Measurements from ENCODE around the gene IYD. TPM values are rescaled to one million over a fixed set of nuclear protein-coding genes. Genes with fewer than 3 reads are reported as not detected.
"Not testable (repeated sequence)": the region's sequence is repeated elsewhere in the genome, so short reads cannot be mapped to it uniquely, and the experiment has no call there.

The IYD gene
- total and polyA plus RNA-seq, 11 donors: 0.12 TPM; not detected in 10

GRCh38 chr6:150373260-150373701 lies 4.5 kb downstream of the IYD start:
- Histone ChIP-seq H3K4me3 (no peak overlapping the region), H3K27ac (no peak overlapping the region), H3K36me3 (no peaks in the 10 kb centered on the region), H3K4me1 (peaks cover 0 to 13% (median 2%) of the 10 kb centered on the region in 12 donors), H3K9me3 (no peaks in the 10 kb centered on the region), H3K27me3 (no peaks in the 10 kb centered on the region)
- no peak for TF ChIP-seq POLR2A (IDR thresholded peaks at IDR 0.05)
- TF ChIP-seq CTCF (IDR thresholded peaks at IDR 0.05): no peak
- intact Hi-C loops (cut with DNase I): no loop called here
- WGBS, 4 donors: 66 to 93% (median 77%) methylated on average over 2 of the region's 2 CpGs
- ATAC-seq (peak; percentile 29 to 80 (median 66)), DNase-seq (peak in 2 of 5 donors; percentile 29 to 39)

- H3K9me3 ChIP-seq; ATAC-seq; H3K36me3 ChIP-seq; H3K27ac ChIP-seq; intact Hi-C loops (cut with DNase I); H3K27me3 ChIP-seq; H3K4me3 ChIP-seq; DNase-seq: not testable (repeated sequence)
- peaks cover 0 to 13% (median 2%) of the 10 kb centered on the region in 12 donors for H3K4me1 ChIP-seq
- WGBS, 4 donors: 57 to 59% (median 58%) methylated on average over 5 of the region's 5 CpGs
Measured at GRCh38 chr6:150374346-150374745, 5.5 kb downstream of the IYD start.

GRCh38 chr6:150377211-150377781 lies 8.5 kb downstream of the IYD start:
- DNase-seq: peak in 2 of 5 donors; percentile 12 to 33

GRCh38 chr6:150380256-150380655 lies 11.4 kb downstream of the IYD start:
- 81 to 93% (median 89%) methylated on average over 1 of the region's 1 CpG for WGBS, 4 donors
- Histone ChIP-seq H3K27ac (no peak overlapping the region), H3K9me3 (no peaks in the 10 kb centered on the region), H3K4me3 (no peak overlapping the region), H3K36me3 (no peaks in the 10 kb centered on the region), H3K4me1 (peaks cover 0 to 11% (median 0%) of the 10 kb centered on the region in 12 donors), H3K27me3 (peaks cover 0 to 4% (median 0%) of the 10 kb centered on the region in 9 donors)
- DNase-seq (no peak), ATAC-seq (no peak)
- TF ChIP-seq POLR2A (IDR thresholded peaks at IDR 0.05): no peak
- intact Hi-C loops (cut with DNase I): no loop called here

More at GRCh38 chr6:150377211-150377781, 8.5 kb downstream of the IYD start:
- no peak overlapping the region for H3K4me3 ChIP-seq
- intact Hi-C loops (cut with DNase I): no loop called here
- TF ChIP-seq CTCF (IDR thresholded peaks at IDR 0.05): no peak
- no peak for TF ChIP-seq POLR2A (IDR thresholded peaks at IDR 0.05)
- no peak overlapping the region for H3K27ac ChIP-seq
- peaks cover 0 to 13% (median 2%) of the 10 kb centered on the region in 12 donors for H3K4me1 ChIP-seq
- 19 to 34% (median 26%) methylated on average over 4 of the region's 4 CpGs for WGBS, 4 donors
- H3K36me3 ChIP-seq: no peaks in the 10 kb centered on the region
- peak in 3 of 4 donors; percentile 47 to 67 (median 62) for ATAC-seq
- peaks cover 0 to 4% (median 0%) of the 10 kb centered on the region in 9 donors for H3K27me3 ChIP-seq
- no peaks in the 10 kb centered on the region for H3K9me3 ChIP-seq

GRCh38 chr6:150382171-150382570 lies 13.4 kb downstream of the IYD start:
- 89 to 93% (median 91%) methylated on average over 4 of the region's 4 CpGs for WGBS, 4 donors
- intact Hi-C loops (cut with DNase I): no loop called here

More at GRCh38 chr6:150382171-150382570, 13.4 kb downstream of the IYD start:
- Histone ChIP-seq H3K9me3 (no peaks in the 10 kb centered on the region), H3K27me3 (peaks cover 0 to 4% (median 0%) of the 10 kb centered on the region in 9 donors), H3K27ac (no peak overlapping the region), H3K4me1 (peaks cover 0 to 6% (median 0%) of the 10 kb centered on the region in 12 donors), H3K4me3 (no peak overlapping the region), H3K36me3 (no peaks in the 10 kb centered on the region)
- no peak for TF ChIP-seq POLR2A (IDR thresholded peaks at IDR 0.05)
- TF ChIP-seq CTCF (IDR thresholded peaks at IDR 0.05): no peak
- no peak for DNase-seq
- ATAC-seq: no peak
